ENCODE measurements around the gene ERC1.

Gene ERC1

GRCh38 chr12:1281683-1282366, 290.8 kb downstream of the ERC1 start:
- Mint-ChIP-seq H3K27ac (no peak overlapping the region), H3K4me1 (ENCODE audit: low read depth) (peaks cover 12% of the 10 kb centered on the region), H3K4me3 (no peak overlapping the region), H3K36me3 (ENCODE audit: low read depth) (peaks cover 7% of the 10 kb centered on the region), H3K27me3 (no peaks in the 10 kb centered on the region), H3K9me3 (no peaks in the 10 kb centered on the region)
- no peak for DNase-seq

- H3K27ac Mint-ChIP-seq = no peak overlapping the region
- no peaks in the 10 kb centered on the region for H3K9me3 Mint-ChIP-seq
- DNase-seq = no peak
- peaks cover 7% of the 10 kb centered on the region for H3K36me3 Mint-ChIP-seq (ENCODE audit: low read depth)
- H3K4me1 Mint-ChIP-seq (ENCODE audit: low read depth) = peaks cover 7% of the 10 kb centered on the region
- H3K4me3 Mint-ChIP-seq = no peak overlapping the region
- H3K27me3 Mint-ChIP-seq = no peaks in the 10 kb centered on the region
Observed at GRCh38 chr12:1282670-1283315, 291.8 kb downstream of the ERC1 start.

DNA sequence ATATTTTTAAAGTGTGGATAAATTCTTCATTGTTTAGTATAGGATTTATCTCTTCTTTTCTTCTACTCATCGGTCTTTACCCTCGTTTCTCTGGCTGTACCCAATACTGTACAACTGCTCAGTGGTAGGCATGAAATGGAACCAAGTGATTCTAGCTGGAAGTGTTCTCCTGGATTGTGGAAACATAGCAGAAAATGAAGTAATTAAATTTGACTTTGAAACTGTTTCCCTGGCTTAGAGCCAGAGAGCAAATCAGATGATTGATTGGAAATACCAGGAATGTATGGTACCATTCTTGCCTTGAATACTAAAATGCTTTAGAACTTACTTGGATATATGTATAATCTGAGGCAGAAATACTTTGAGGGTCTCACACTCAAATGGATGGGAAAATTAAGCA, 292.3 kb downstream of the ERC1 start:
- no peaks in the 10 kb centered on the region for H3K27me3 Mint-ChIP-seq
- H3K36me3 Mint-ChIP-seq (ENCODE audit: low read depth) = peaks cover 7% of the 10 kb centered on the region
- H3K4me3 Mint-ChIP-seq = no peak overlapping the region
- H3K9me3 Mint-ChIP-seq = no peaks in the 10 kb centered on the region
- H3K4me1 Mint-ChIP-seq (ENCODE audit: low read depth) = peaks cover 1% of the 10 kb centered on the region
- H3K27ac Mint-ChIP-seq = no peak overlapping the region
- no peak for DNase-seq

DNA sequence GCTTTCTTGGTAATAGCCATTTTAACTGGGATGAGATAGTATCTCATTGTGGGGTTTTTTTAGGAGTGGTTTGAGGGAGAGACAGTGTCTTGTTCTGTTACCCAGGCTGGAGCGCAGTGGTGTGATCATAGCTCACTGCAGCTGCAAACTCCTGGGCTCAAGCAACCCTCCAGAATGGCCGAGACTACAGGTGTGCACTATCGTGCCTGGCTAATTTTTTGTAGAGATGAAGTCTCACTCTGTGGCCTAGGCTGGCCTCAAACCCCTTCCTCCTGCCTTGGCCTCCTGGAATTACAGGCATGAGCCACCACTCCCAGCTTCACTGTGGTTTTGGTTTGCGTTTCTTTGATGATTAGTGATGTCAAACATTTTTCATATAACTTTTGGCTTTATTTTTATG, 293.6 kb downstream of the ERC1 start:
- Mint-ChIP-seq H3K4me3 (no peak overlapping the region), H3K4me1 (ENCODE audit: low read depth) (no peaks in the 10 kb centered on the region), H3K9me3 (no peaks in the 10 kb centered on the region), H3K27me3 (no peaks in the 10 kb centered on the region), H3K36me3 (ENCODE audit: low read depth) (peaks cover 9% of the 10 kb centered on the region), H3K27ac (no peak overlapping the region)
- DNase-seq = no peak

DNA sequence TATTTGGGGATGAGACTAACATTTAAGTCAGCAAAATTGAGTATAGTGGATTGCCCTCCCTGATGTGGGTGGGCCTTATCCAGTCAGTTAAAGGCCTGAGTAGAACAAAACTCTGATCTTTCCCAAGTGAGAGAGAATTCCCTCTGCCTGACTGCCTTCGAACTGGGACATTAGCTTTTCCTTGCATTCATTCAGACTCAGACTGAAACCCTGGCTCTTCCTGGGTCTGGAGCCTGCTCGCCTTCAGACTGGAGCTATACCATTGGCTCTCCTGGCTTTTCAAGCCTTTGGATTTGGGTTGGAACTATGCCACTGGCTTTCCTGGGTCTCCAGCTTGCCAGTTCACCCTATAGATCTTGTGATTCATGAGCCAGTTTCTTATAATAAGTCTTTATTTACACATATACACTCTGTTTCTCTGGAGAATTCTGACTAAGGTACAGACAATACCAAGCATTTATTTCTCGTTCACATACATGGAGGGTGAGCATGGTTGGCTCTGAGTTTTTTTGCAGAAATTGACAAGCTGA, 296.5 kb downstream of the ERC1 start:
- no peaks in the 10 kb centered on the region for H3K27me3 Mint-ChIP-seq
- no peak overlapping the region for H3K4me3 Mint-ChIP-seq

GRCh38 chr12:1288333-1288732, 297.3 kb downstream of the ERC1 start:
- Mint-ChIP-seq H3K27ac (no peak overlapping the region), H3K4me1 (ENCODE audit: low read depth) (no peaks in the 10 kb centered on the region), H3K9me3 (no peaks in the 10 kb centered on the region), H3K36me3 (ENCODE audit: low read depth) (peaks cover 29% of the 10 kb centered on the region), H3K27me3 (no peaks in the 10 kb centered on the region), H3K4me3 (no peak overlapping the region)
- no peak for DNase-seq

More for the DNA sequence above, 296.5 kb downstream of the ERC1 start:
- no peaks in the 10 kb centered on the region for H3K4me1 Mint-ChIP-seq (ENCODE audit: low read depth)
- no peaks in the 10 kb centered on the region for H3K9me3 Mint-ChIP-seq
- no peak for DNase-seq
- peaks cover 28% of the 10 kb centered on the region for H3K36me3 Mint-ChIP-seq (ENCODE audit: low read depth)
- no peak overlapping the region for H3K27ac Mint-ChIP-seq

GRCh38 chr12:1289371-1290155, 298.5 kb downstream of the ERC1 start:
- Mint-ChIP-seq H3K9me3 (no peaks in the 10 kb centered on the region), H3K4me1 (ENCODE audit: low read depth) (no peaks in the 10 kb centered on the region), H3K27ac (no peak overlapping the region), H3K27me3 (no peaks in the 10 kb centered on the region), H3K4me3 (no peak overlapping the region), H3K36me3 (ENCODE audit: low read depth) (peaks cover 38% of the 10 kb centered on the region)
- no peak for DNase-seq

GRCh38 chr12:1290716-1291115, 299.7 kb downstream of the ERC1 start:
- Mint-ChIP-seq H3K9me3 (no peaks in the 10 kb centered on the region), H3K27me3 (no peaks in the 10 kb centered on the region), H3K27ac (no peak overlapping the region), H3K4me3 (no peak overlapping the region), H3K4me1 (ENCODE audit: low read depth) (no peaks in the 10 kb centered on the region), H3K36me3 (ENCODE audit: low read depth) (peaks cover 45% of the 10 kb centered on the region)
- DNase-seq = no peak

GRCh38 chr12:1291601-1292332, 300.7 kb downstream of the ERC1 start:
- H3K27ac Mint-ChIP-seq = no peak overlapping the region
- no peak overlapping the region for H3K4me3 Mint-ChIP-seq
- H3K27me3 Mint-ChIP-seq = no peaks in the 10 kb centered on the region
- DNase-seq = no peak
- no peaks in the 10 kb centered on the region for H3K4me1 Mint-ChIP-seq (ENCODE audit: low read depth)
- H3K36me3 Mint-ChIP-seq (ENCODE audit: low read depth) = peaks cover 51% of the 10 kb centered on the region
- no peaks in the 10 kb centered on the region for H3K9me3 Mint-ChIP-seq

DNA sequence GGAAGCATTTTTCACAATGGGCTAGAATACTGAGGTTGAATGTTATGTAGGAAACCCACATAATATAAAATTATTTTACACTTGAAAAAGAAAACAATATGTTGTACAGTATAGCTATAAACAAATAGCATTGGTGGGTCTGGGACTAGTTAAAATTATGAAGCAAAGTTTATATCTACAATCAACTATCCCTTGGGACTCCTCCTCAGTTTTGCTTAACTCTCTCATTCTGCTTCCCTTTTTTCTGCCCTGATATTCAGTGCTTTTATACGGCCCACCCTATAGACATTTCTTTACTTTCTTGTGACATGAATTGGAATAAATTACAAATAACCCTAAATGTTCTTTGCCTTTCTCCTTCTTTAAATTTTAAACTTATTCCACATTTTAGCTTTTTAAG, 302.9 kb downstream of the ERC1 start:
- H3K27ac Mint-ChIP-seq = no peak overlapping the region
- DNase-seq = no peak
- peaks cover 70% of the 10 kb centered on the region for H3K36me3 Mint-ChIP-seq (ENCODE audit: low read depth)
- peaks cover 3% of the 10 kb centered on the region for H3K9me3 Mint-ChIP-seq
- no peaks in the 10 kb centered on the region for H3K4me1 Mint-ChIP-seq (ENCODE audit: low read depth)
- H3K4me3 Mint-ChIP-seq = no peak overlapping the region
- no peaks in the 10 kb centered on the region for H3K27me3 Mint-ChIP-seq

GRCh38 chr12:1297206-1297605, 306.2 kb downstream of the ERC1 start:
- H3K27me3 Mint-ChIP-seq = no peaks in the 10 kb centered on the region
- DNase-seq = no peak
- no peaks in the 10 kb centered on the region for H3K4me1 Mint-ChIP-seq (ENCODE audit: low read depth)
- H3K36me3 Mint-ChIP-seq (ENCODE audit: low read depth) = peaks cover 70% of the 10 kb centered on the region
- H3K9me3 Mint-ChIP-seq = peaks cover 3% of the 10 kb centered on the region
- no peak overlapping the region for H3K4me3 Mint-ChIP-seq
- no peak overlapping the region for H3K27ac Mint-ChIP-seq

GRCh38 chr12:1297639-1298175, 306.7 kb downstream of the ERC1 start:
- H3K9me3 Mint-ChIP-seq = peaks cover 3% of the 10 kb centered on the region
- H3K4me3 Mint-ChIP-seq = no peak overlapping the region
- no peak for DNase-seq
- no peaks in the 10 kb centered on the region for H3K27me3 Mint-ChIP-seq
- H3K27ac Mint-ChIP-seq = no peak overlapping the region
- H3K36me3 Mint-ChIP-seq (ENCODE audit: low read depth) = peaks cover 66% of the 10 kb centered on the region
- no peaks in the 10 kb centered on the region for H3K4me1 Mint-ChIP-seq (ENCODE audit: low read depth)

DNA sequence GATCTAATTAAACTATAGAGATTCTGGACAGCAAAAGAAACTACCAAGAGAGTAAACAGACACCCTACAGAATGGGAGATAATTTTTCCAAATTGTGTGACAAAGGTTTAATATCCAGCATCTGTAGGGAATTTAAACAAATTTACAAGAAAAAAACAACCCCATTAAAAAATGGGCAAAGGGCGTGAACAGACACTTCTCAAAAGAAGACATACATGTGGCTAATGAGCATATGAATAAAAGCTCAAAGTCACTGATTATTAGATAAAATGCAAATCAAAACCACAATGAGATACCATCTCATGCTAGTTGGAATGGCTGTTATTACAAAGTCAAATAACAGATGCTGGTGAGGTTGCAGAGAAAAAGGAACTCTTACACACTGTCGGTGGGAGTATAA, 309.4 kb downstream of the ERC1 start:
- no peak overlapping the region for H3K27ac Mint-ChIP-seq
- no peaks in the 10 kb centered on the region for H3K27me3 Mint-ChIP-seq
- no peak for DNase-seq
- H3K4me3 Mint-ChIP-seq = no peak overlapping the region
- H3K36me3 Mint-ChIP-seq (ENCODE audit: low read depth) = peaks cover 50% of the 10 kb centered on the region
- peaks cover 3% of the 10 kb centered on the region for H3K9me3 Mint-ChIP-seq
- H3K4me1 Mint-ChIP-seq (ENCODE audit: low read depth) = no peaks in the 10 kb centered on the region

DNA sequence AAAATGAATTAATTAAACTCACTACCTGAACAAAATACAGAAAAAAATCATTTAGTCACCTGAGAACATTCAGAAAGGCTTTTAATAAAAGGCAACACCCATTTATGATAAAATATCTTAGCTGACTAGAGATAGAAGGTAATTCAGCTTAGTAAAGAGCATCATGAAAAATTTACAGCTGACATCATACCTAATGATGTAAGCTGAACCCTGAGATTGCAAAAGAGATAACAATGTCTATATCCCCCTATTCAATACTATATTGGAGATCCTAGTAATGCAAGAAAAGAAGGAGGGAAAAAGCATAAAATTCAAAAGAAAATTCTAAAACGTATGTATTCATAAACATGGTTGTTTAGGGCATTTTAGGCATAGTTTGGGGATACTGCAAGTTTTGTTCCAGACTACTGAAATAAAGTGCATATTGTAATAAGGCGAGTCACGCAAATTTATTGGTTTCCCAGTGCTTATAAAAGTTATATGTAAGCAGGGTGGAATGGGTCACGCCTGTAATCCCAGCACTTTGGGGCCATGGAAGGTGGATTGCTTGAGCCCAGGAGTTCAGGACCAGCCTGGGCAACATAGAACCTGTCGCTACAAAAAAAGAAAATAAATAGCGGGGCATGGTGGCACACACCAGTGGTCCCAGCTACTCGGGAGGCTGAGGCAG, 311.3 kb downstream of the ERC1 start:
- H3K4me3 Mint-ChIP-seq = no peak overlapping the region
- no peak for DNase-seq
- H3K27ac Mint-ChIP-seq = no peak overlapping the region
- no peaks in the 10 kb centered on the region for H3K27me3 Mint-ChIP-seq
- H3K9me3 Mint-ChIP-seq = peaks cover 3% of the 10 kb centered on the region
- H3K36me3 Mint-ChIP-seq (ENCODE audit: low read depth) = peaks cover 35% of the 10 kb centered on the region
- H3K4me1 Mint-ChIP-seq (ENCODE audit: low read depth) = no peaks in the 10 kb centered on the region
